K562 (cell line): Measurements from ENCODE around the gene POLRMT. TPM values are rescaled to one million over a fixed set of nuclear protein-coding genes. Genes with fewer than 3 reads are reported as not detected.

ENCODE experiments used
- CREM ChIP-seq: IDR thresholded peaks from 2 replicates; pipeline ENCODE4 v1.6.1; 2014; ENCODE audit warnings: antibody characterized with exemption, low read depth
- EGR1 ChIP-seq: fragments of 450-650 bp; conservative IDR thresholded peaks from 2 replicates; pipeline ENCODE4 v1.6.1; 2017; ENCODE audit warnings: mild to moderate bottlenecking
- GATAD2B ChIP-seq: fragments of 450-650 bp; IDR thresholded peaks from 2 replicates; pipeline ENCODE4 v1.6.1; 2017; ENCODE audit warnings: mild to moderate bottlenecking, borderline replicate concordance
- HDAC8 ChIP-seq: fragments of 450-650 bp; IDR thresholded peaks from 2 replicates; pipeline ENCODE4 v1.6.1; 2016; ENCODE audit warnings: mild to moderate bottlenecking, missing genetic modification characterization, moderate library complexity, missing compliant biosample characterization
- HSF4 ChIP-seq: fragments of 250-450 bp; sonication (Bioruptor Pico); IDR thresholded peaks from 2 replicates; pipeline ENCODE4 v2.1.2; 2022; ENCODE audit warnings: mild to moderate bottlenecking, moderate library complexity, borderline replicate concordance
- ILF3 ChIP-seq: fragments of 450-650 bp; IDR thresholded peaks from 2 replicates; pipeline ENCODE4 v1.6.1; 2018; ENCODE audit warnings: antibody characterized with exemption, mild to moderate bottlenecking, moderate library complexity, borderline replicate concordance
- KLF1 ChIP-seq: fragments of 450-650 bp; IDR thresholded peaks from 2 replicates; pipeline ENCODE4 v1.6.1; 2016; ENCODE audit warnings: missing genetic modification characterization, missing compliant biosample characterization
- MBD2 ChIP-seq: sonication (generic); IDR thresholded peaks from 2 replicates; pipeline ENCODE4 v1.6.1; 2016; ENCODE audit warnings: low read depth, borderline replicate concordance
- NEUROD1 ChIP-seq: fragments of 150-350 bp; IDR thresholded peaks from 2 replicates; pipeline ENCODE4 v1.6.1; 2014; ENCODE audit warnings: borderline replicate concordance, low read length, low read depth; ENCODE audit not compliant: partially characterized antibody
- NONO ChIP-seq, 2 experiments: fragments of 200-400 bp in 1 of 2; fragments of 450-650 bp in 1 of 2; formaldehyde crosslinking in 1 of 2; IDR thresholded peaks; 2 replicates each; pipeline ENCODE4 v1.6.1; 2017; ENCODE audit warnings: low read depth in 2 of 2, mild to moderate bottlenecking in 2 of 2, moderate library complexity in 2 of 2, low read length in 1 of 2
- RBFOX2 ChIP-seq: fragments of 200-400 bp; formaldehyde crosslinking; IDR thresholded peaks from 2 replicates; pipeline ENCODE4 v1.6.1; 2017; ENCODE audit warnings: low read depth, mild to moderate bottlenecking, low read length, moderate library complexity
- RFX1 ChIP-seq: fragments of 450-650 bp; IDR thresholded peaks from 2 replicates; pipeline ENCODE4 v1.6.1; 2016; ENCODE audit warnings: mild to moderate bottlenecking, moderate library complexity
- RHOXF2B ChIP-seq: fragments of 250-450 bp; sonication (Bioruptor Pico); conservative IDR thresholded peaks from 2 replicates; pipeline ENCODE4 v1.5.1; 2021
- SNRNP70 ChIP-seq: fragments of 200-400 bp; formaldehyde crosslinking; optimal IDR thresholded peaks from 2 replicates; pipeline ENCODE3; 2017; ENCODE audit warnings: low read depth, low read length
- STAG1 ChIP-seq: sonication (generic); formaldehyde crosslinking; IDR thresholded peaks from 2 replicates; pipeline ENCODE4 v1.5.0; 2020; ENCODE audit warnings: missing genetic modification reagents, borderline replicate concordance
- TEAD2 ChIP-seq: fragments of 450-650 bp; IDR thresholded peaks from 2 replicates; pipeline ENCODE4 v1.6.1; 2016; ENCODE audit warnings: missing genetic modification characterization, control low read depth, missing compliant biosample characterization
- TFAP4 ChIP-seq: sonication (generic); formaldehyde crosslinking; IDR thresholded peaks from 2 replicates; pipeline ENCODE4 v1.8.0; 2022; ENCODE audit warnings: missing genetic modification reagents, mild to moderate bottlenecking, moderate library complexity, borderline replicate concordance
- UBTF ChIP-seq, 2 experiments: IDR thresholded peaks; 2 replicates each; pipeline ENCODE4 v1.6.1; 2012; ENCODE audit warnings: improper control_type of control experiment in 2 of 2, low read depth in 2 of 2, low read length in 2 of 2, borderline replicate concordance in 1 of 2
- ZBTB7A ChIP-seq: IDR thresholded peaks from 2 replicates; pipeline ENCODE4 v1.6.1; 2011; ENCODE audit warnings: low read depth, mild to moderate bottlenecking, low read length, moderate library complexity, borderline replicate concordance; ENCODE audit not compliant: control insufficient read depth
- ZC3H4 ChIP-seq: sonication (generic); formaldehyde crosslinking; IDR thresholded peaks from 2 replicates; pipeline ENCODE4 v1.9.0; 2021; ENCODE audit warnings: missing genetic modification reagents, borderline replicate concordance
- ZNF707 ChIP-seq: fragments of 250-450 bp; sonication (Bioruptor Pico); conservative IDR thresholded peaks from 2 replicates; pipeline ENCODE4 v1.8.0; 2022; ENCODE audit warnings: inconsistent platforms, mild to moderate bottlenecking, moderate library complexity
- ZNF740 ChIP-seq, 3 experiments: fragments of 200-800 bp in 1 of 3; sonication (Bioruptor generic) in 1 of 3; sonication (generic) in 1 of 3; formaldehyde crosslinking in 1 of 3; IDR thresholded peaks; 2 replicates each; pipeline versions ENCODE4 v1.6.1 to v1.8.0; 2016 to 2022; ENCODE audit warnings: mild to moderate bottlenecking in 2 of 3, missing compliant biosample characterization in 2 of 3, missing genetic modification characterization in 2 of 3, missing genetic modification reagents in 1 of 3
- polyA plus RNA-seq, 8 experiments: library from polyadenylated mRNA; depleted of rRNA in 4 of 8; stranded (reverse) in 5 of 8; unstranded in 3 of 8; fragments of >200 nt; fragmentation: Nextera tagmentation in 2 of 8; fragmentation: Illumina TruSeq in 1 of 8; extraction: Ambion mirVana in 2 of 8; extraction: Trizol in 1 of 8; gene quantifications; 2 replicates each; pipeline versions ENCODE4 v1.2.1 to v1.2.3, GENCODE V29; 2011 to 2014; ENCODE audit warnings: inconsistent platforms in 1 of 8, missing spikeins in 1 of 8
- total RNA-seq, 7 experiments: library from RNA; depleted of rRNA in 6 of 7; stranded (reverse); fragments of >200 nt in 6 of 7; fragmentation: Illumina TruSeq in 2 of 7; extraction: Trizol in 2 of 7; gene quantifications; 2 replicates each; pipeline versions ENCODE4 v1.2.1 to v1.2.3, GENCODE V29; 2011 to 2021; ENCODE audit warnings: low replicate concordance in 1 of 7

Gene POLRMT
- total and polyA plus RNA-seq, 9 of the 15 experiments (the other 6 are each of a cell fraction or from before 2014, with no cell fraction given): 30.3 to 144 (median 68.0) TPM

GRCh38 chr19:679418-680286, 46.3 kb upstream of the POLRMT start (continued):
- TF ChIP-seq NONO (IDR thresholded peaks at IDR 0.05; ENCODE audit: low read depth in 2 of 2, low read length in 1 of 2): peak in 1 of 2 experiments; percentile 86; a peak in 1 of 4 replicates
- 0 out of 2 replicates have a peak, but pooled peaks have one; percentile 26 for TF ChIP-seq STAG1 (CRISPR knock-in tag)
- no peak for TF ChIP-seq HSF4 (CRISPR knock-in tag)
- TF ChIP-seq KLF1 (tag): 0 out of 2 replicates have a peak, but pooled peaks have one; percentile 45
- peak; percentile 9 for TF ChIP-seq NEUROD1
- no peak for TF ChIP-seq RFX1
- TF ChIP-seq EGR1: peak; percentile 52
- peak; percentile 97 for TF ChIP-seq GATAD2B
- TF ChIP-seq ILF3: peak; percentile 89; the same call in 1 of the 2 replicates
- TF ChIP-seq ZNF740 (CRISPR knock-in tag; IDR thresholded peaks at IDR 0.05): no peak
- TF ChIP-seq ZNF740 (tag; IDR thresholded peaks at IDR 0.05): peak in 1 of 2 experiments; percentile 82; a peak in 2 of 4 replicates
- peak; percentile 83; the same call in 1 of the 2 replicates for TF ChIP-seq ZC3H4 (CRISPR knock-in tag)
- no peak for TF ChIP-seq ZNF707 (CRISPR knock-in tag)
- 0 out of 2 replicates have a peak, but pooled peaks have one; percentile 2 for TF ChIP-seq MBD2
- peak; percentile 43; the same call in 1 of the 2 replicates for TF ChIP-seq ZBTB7A
- no peak for TF ChIP-seq RHOXF2B
- TF ChIP-seq TFAP4: peak; percentile 49; the same call in 1 of the 2 replicates
- TF ChIP-seq SNRNP70: no peak
- TF ChIP-seq CREM: peak; percentile 17; the same call in 1 of the 2 replicates
- 0 out of 2 replicates have a peak, but pooled peaks have one; percentile 76 for TF ChIP-seq HDAC8
- 0 out of 4 replicates have a peak, but pooled peaks of 1 of the 2 experiments have one; percentile 0 for TF ChIP-seq UBTF (IDR thresholded peaks at IDR 0.05; ENCODE audit: borderline replicate concordance in 1 of 2, low read depth in 2 of 2, low read length in 2 of 2)
- peak; percentile 5; the same call in 1 of the 2 replicates for TF ChIP-seq RBFOX2
- no peak for TF ChIP-seq TEAD2
